Renal cortex interstitium (tissue), 15 donors: Measurements from ENCODE around the gene ACAD9. TPM values are rescaled to one million over a fixed set of nuclear protein-coding genes. Genes with fewer than 3 reads are reported as not detected.
"Not testable (repeated sequence)": the region's sequence is repeated elsewhere in the genome, so short reads cannot be mapped to it uniquely, and the experiment has no call there.

Experiments used
- DNase-seq, 11 donors: peaks; one replicate each; pipeline ENCODE4 v3.0.0-alpha.2; 2013; ENCODE audit warnings: low read depth in 9 of 11, low spot score in 4 of 11; ENCODE audit errors: extremely low read depth in 1 of 11
- long read RNA-seq, 16 experiments: transcript quantifications; one replicate each; lab custom pipeline, GENCODE V29; 2026
- polyA plus RNA-seq, 3 donors: library from polyadenylated mRNA; unstranded; fragments of 120-200 nt; gene quantifications; one replicate each; pipeline ENCODE4 v1.2.1, GENCODE V29; 2013; ENCODE audit not compliant: insufficient read length in 3 of 3

The ACAD9 gene
- polyA plus RNA-seq, result 10 to 100 TPM; 39.5 to 49.2 (median 39.9) TPM
- long read RNA-seq, donor 1, partial matches to known transcripts, result 0 of 2 reads
- long read RNA-seq, donor 1, other reads (novel, unspliced or antisense), result 0 of 2 reads
- long read RNA-seq, donor 2, partial matches to known transcripts, result 0 of 2 reads
- long read RNA-seq, donor 2, other reads (novel, unspliced or antisense), result 0 of 2 reads
- long read RNA-seq, donor 3, transcript ACAD9-201 (18 exons, 2,454 nt), result major isoform, 10 of 11 reads
- long read RNA-seq, donor 3, partial matches to known transcripts, result 0 of 11 reads
- long read RNA-seq, donor 3, other reads (novel, unspliced or antisense), result 0 of 11 reads
- long read RNA-seq, donor 4, transcript ACAD9-201 (18 exons, 2,454 nt), result major isoform, 10 of 11 reads
- long read RNA-seq, donor 4, partial matches to known transcripts, result 0 of 11 reads
- long read RNA-seq, donor 4, other reads (novel, unspliced or antisense), result 0 of 11 reads
- long read RNA-seq, donor 5, result 0 reads
- long read RNA-seq, donor 6, partial matches to known transcripts, result 0 of 4 reads
- long read RNA-seq, donor 6, other reads (novel, unspliced or antisense), result 0 of 4 reads
- long read RNA-seq, donor 7, transcript ACAD9-201 (18 exons, 2,454 nt), result major isoform, 7 of 7 reads
- long read RNA-seq, donor 7, partial matches to known transcripts, result 0 of 7 reads
- long read RNA-seq, donor 7, other reads (novel, unspliced or antisense), result 0 of 7 reads
- long read RNA-seq, donor 8, transcript ACAD9-201 (18 exons, 2,454 nt), result major isoform, 7 of 17 reads
- long read RNA-seq, donor 8, partial matches to known transcripts, result 6 of 17 reads
- long read RNA-seq, donor 8, other reads (novel, unspliced or antisense), result 0 of 17 reads
- long read RNA-seq, donor 9, partial matches to known transcripts, result 0 of 1 reads
- long read RNA-seq, donor 9, other reads (novel, unspliced or antisense), result 0 of 1 reads
- long read RNA-seq, donor 10, transcript ACAD9-201 (18 exons, 2,454 nt), result major isoform, 6 of 6 reads
- long read RNA-seq, donor 10, partial matches to known transcripts, result 0 of 6 reads
- long read RNA-seq, donor 10, other reads (novel, unspliced or antisense), result 0 of 6 reads
- long read RNA-seq, donor 11, partial matches to known transcripts, result 0 of 5 reads
- long read RNA-seq, donor 11, other reads (novel, unspliced or antisense), result 0 of 5 reads
- long read RNA-seq, donor 12, partial matches to known transcripts, result 0 of 1 reads
- long read RNA-seq, donor 12, other reads (novel, unspliced or antisense), result 0 of 1 reads
- long read RNA-seq, donor 13, transcript ACAD9-201 (18 exons, 2,454 nt), result major isoform, 7 of 19 reads
- long read RNA-seq, donor 13, partial matches to known transcripts, result 12 of 19 reads
- long read RNA-seq, donor 13, other reads (novel, unspliced or antisense), result 0 of 19 reads
- long read RNA-seq, donor 14, partial matches to known transcripts, result 0 of 4 reads
- long read RNA-seq, donor 14, other reads (novel, unspliced or antisense), result 0 of 4 reads
- long read RNA-seq, donor 15, partial matches to known transcripts, result 0 of 1 reads
- long read RNA-seq, donor 15, other reads (novel, unspliced or antisense), result 0 of 1 reads
- long read RNA-seq, donor 16, transcript ACAD9-201 (18 exons, 2,454 nt), result major isoform, 17 of 27 reads
- long read RNA-seq, donor 16, partial matches to known transcripts, result 9 of 27 reads
- long read RNA-seq, donor 16, other reads (novel, unspliced or antisense), result 0 of 27 reads

- DNase-seq, result peak; percentile 92 to 98 (median 97)
Observed at GRCh38 chr3:128879125-128879969, at the start of gene ACAD9. Gene ACAD9 (plus strand): TSS chr3:128879620. CDS start chr3:128879692, 72 bp downstream.

GRCh38 chr3:128829925-128830625, 49.3 kb upstream of the ACAD9 start:
- DNase-seq, result not testable (repeated sequence)

GRCh38 chr3:128830762-128831161, 48.7 kb upstream of the ACAD9 start:
- not testable (repeated sequence) for DNase-seq

DNA sequence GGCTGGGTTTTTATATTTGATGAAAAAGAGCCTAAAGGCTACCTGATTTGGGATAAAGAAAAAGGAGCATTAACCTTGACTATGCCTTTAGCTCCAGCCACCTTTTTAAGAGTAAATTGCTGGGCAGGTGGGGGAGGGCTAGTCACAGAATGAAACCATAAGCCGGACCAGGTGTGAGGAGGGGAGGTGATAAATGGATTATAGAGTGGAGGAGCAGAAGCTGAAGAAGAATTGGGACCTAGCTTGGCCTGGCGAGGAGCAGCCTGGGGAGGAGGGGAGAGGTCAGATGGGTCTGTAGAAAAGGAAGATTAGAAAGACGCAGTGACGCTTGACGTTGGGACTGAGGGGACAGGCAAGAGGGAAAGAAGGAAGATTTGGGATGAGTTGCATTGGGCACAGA, 46.4 kb upstream of the ACAD9 start:
- DNase-seq, result not testable (repeated sequence)

DNA sequence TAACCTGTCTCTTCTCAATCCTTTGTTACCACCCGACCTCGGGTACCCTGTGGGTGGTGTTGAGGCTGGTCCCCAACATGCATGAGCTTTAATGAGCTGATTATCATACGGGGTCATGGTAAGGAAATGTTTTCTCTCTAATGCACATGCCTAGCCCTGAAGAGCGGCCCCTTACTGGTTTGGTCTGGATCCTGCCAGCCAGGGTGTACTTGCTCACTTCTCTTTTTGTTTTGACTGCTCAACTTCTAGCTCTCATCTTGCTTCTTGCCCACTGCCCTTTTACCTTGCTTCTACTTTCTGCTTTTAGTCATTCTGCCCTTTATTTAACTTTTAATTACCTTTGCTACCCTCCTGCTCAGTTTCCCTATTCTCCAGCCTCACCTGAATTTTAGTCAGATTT, 44.3 kb upstream of the ACAD9 start:
- no peak for DNase-seq

- DNase-seq, result no peak
Observed at GRCh38 chr3:128841926-128842920, 37.2 kb upstream of the ACAD9 start.

DNA sequence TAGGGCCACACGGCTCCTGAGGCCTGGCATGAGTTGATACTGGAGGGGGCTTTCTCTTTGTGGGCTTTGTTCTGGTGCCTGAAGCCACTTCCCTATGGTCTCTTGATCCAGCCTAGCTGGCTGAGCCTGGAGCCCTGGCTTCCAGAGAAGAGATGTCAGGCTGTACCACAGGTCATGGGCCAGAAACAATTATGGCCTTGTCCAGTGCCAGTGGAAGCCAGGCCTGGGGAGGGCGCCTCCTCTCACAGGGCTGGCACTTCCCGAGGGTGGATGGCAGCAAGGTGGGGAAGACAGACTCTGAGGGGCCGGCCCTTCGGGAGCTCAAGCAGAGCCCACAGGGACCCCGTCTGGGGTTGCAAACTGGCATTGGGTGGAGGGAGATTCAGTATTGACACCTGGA, 34.9 kb upstream of the ACAD9 start:
- no peak for DNase-seq

DNA sequence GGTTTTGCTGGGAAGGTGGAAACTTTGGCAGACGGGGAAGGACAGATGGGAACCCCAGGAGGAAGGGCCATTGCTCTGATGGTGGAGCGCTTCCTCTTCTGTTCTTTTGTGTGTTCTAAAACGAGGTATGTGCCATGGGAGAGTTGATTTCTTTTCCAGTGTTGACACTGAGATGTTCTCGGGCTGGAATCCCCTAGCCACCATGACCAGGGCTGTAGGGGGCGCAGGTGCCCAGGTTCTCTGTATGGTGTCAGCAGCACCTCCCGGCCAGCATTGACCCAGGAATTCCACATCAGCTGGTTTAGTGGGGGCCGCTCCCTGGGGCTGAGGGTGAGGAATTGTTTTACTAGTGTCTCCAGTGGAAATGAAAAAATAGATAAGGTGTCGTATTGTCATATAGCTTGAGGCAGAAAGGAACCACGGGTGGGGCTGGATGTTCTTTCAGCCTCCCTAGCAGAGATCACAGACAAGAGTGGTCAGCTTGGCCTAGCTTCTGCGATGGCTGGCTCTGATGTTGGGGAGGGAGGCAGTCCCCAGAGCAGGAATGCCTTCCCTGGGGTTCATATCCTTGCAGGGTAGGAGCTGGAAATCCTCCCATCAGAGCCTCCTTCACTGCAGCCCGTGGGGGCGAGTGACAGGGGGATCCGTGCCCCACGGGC, 34.2 kb upstream of the ACAD9 start:
- DNase-seq, result peak in 1 of 11 donors; percentile 2

DNA sequence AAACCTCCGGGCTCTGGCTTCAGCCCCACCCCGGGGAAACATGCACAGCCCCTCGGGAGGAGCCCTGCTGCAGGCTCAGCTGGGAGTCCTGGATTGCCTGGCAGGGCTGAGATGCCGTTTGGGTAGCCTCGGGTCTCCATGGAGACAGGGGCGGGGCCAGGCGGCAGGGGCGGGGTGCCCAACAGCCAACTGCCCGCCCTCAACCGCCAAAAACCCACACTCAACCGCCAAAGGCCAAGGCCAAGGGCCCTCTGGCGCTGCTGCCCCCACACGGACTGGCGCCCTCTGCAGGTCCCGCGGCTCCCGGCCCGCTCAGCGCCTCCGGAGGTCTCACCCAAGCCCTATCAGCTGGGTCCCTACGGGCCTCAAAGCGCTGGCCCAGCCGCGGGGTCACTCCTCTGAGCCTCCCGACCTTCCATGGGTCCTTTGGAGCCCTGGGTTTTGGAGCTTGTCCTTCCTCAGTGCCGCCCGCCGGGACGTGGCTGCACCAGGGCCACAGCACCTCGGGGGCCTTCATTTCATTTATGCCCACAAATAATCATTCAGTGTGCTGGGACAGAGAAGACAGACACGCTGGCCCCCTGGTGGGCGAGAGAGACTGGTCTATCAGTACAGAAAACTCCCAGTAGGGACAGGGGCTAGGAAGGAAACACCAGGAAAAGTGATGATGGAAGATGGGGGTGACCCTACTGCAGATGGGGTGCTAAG, 33.5 kb upstream of the ACAD9 start:
- peak in 10 of 11 donors; percentile 37 to 68 (median 52) for DNase-seq

- DNase-seq, result no peak
Observed at GRCh38 chr3:128846486-128846891, 32.9 kb upstream of the ACAD9 start.

DNA sequence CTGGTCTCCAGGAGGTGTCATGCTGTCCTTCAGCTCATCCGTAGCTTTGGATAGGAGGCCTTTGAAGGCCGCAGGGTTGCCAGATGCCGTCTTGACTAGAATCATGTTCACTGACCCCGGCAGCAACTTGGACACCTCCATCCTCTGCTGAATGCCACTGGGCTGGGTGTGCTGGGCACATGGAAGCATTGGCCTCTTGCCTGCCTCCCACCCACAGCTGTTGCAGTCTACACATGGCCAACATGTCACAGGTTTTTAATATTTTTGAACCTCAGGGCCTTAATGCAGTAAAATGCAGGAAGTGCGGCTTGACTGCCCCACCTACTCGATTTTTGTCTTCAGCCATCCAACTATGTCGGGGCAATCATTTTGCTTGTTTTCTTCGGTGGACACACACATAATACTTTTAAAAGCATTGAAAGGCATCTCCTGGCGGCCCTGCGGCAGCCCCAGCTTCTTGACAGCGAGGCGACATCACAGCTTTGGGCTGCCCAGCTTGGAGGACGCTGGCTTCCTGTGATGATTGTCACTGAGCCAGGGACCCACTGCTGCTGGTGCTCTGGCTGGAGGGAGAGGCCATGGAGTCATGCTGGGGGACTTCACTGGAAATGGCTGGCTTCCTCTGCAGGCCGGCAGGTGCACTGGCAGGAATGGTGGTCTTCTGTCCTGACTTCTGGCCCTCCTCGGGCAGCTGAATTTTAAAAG, 31.6 kb upstream of the ACAD9 start:
- no peak for DNase-seq

DNA sequence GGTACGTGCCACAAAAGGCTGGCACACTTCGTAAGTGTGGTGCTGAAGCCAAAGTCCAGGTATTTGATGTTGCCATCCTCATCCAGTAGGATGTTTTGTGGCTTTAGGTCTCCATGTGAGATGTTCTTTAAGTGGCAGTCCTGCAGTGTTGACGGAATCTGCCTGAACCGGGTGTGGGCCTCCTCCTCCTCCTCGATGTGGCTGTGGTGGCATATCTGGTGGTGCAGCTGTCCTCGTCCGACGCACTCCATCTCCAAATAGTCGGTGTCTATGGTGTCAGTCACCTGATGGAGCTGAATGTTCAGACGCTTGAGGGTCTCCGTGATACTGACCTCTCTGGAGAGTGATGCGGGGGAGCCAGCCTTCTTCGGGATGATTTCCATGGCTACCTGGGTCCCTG, 30.5 kb upstream of the ACAD9 start:
- DNase-seq, result no peak

DNA sequence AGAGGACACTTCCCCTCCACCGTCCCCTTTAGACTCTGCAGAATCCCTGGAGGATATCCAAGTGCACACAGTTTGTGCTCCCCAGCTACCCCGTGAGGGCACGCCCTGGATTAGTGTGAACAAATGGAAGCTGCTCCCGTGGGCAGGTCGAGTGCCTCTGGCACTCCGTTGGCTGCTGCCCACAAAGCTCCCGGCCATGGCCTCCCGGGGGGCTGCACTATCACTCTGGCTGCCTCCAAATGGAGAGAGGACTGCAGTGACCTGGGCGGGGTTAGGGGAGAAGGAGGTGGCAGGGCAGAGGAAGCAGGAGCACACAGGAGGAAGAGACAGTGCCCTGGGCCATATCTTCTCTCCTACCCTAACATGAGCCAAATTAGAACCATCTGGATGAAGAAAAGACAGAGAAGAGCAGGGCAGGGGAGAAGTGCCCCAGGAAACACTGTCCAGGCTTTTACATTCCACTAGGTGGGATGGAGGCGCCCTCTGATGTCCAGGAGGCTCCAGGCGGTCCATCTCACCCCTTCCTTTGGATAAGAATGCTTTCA, 29.4 kb upstream of the ACAD9 start:
- no peak for DNase-seq

GRCh38 chr3:128850544-128850943, 28.9 kb upstream of the ACAD9 start:
- no peak for DNase-seq
